Measurements from ENCODE around the gene RTP1. TPM values are rescaled to one million over a fixed set of nuclear protein-coding genes. Genes with fewer than 3 reads are reported as not detected.
"Not testable (repeated sequence)": the region's sequence is repeated elsewhere in the genome, so short reads cannot be mapped to it uniquely, and the experiment has no call there.

RTP1 gene
- total and polyA plus RNA-seq, 2 experiments from 2014 or later: 4.4 to 6.3 TPM

DNA sequence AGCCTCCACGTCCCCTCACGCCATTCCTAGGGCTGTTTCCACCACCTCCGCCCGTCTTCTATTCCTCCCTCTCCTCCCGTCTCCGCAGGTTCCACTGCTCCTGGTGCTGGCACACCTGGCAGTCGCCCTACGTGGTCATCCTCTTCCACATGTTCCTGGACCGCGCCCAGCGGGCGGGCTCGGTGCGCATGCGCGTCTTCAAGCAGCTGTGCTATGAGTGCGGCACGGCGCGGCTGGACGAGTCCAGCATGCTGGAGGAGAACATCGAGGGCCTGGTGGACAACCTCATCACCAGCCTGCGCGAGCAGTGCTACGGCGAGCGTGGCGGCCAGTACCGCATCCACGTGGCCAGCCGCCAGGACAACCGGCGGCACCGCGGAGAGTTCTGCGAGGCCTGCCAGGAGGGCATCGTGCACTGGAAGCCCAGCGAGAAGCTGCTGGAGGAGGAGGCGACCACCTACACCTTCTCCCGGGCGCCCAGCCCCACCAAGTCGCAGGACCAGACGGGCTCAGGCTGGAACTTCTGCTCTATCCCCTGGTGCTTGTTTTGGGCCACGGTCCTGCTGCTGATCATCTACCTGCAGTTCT, 2.3 kb downstream of the RTP1 start:
- H3K9me2 ChIP-seq (ENCODE audit: insufficient read depth); H3K36me3 ChIP-seq (ENCODE audit: insufficient read depth); H3F3A ChIP-seq (replicated peaks; ENCODE audit: low read depth); H3K4me3 Mint-ChIP-seq; H3K36me3 Mint-ChIP-seq (ENCODE audit: low read depth); ATAC-seq; H4K20me1 ChIP-seq (replicated peaks; ENCODE audit: insufficient read depth); H3K4me3 ChIP-seq; H3K9me3 Mint-ChIP-seq; H3K27me3 ChIP-seq (ENCODE audit: insufficient read depth); H2AFZ ChIP-seq; H3K27me3 Mint-ChIP-seq (ENCODE audit: insufficient read depth, low read depth, poor library complexity); H3K4me1 Mint-ChIP-seq; DNase-seq (ENCODE audit: low spot score); H3K27ac ChIP-seq (ENCODE audit: low read depth); H3K4me2 ChIP-seq; H3K27ac Mint-ChIP-seq; H3K79me2 ChIP-seq (replicated peaks; ENCODE audit: insufficient read depth); H3K4me1 ChIP-seq (ENCODE audit: insufficient read depth): not testable (repeated sequence)

DNA sequence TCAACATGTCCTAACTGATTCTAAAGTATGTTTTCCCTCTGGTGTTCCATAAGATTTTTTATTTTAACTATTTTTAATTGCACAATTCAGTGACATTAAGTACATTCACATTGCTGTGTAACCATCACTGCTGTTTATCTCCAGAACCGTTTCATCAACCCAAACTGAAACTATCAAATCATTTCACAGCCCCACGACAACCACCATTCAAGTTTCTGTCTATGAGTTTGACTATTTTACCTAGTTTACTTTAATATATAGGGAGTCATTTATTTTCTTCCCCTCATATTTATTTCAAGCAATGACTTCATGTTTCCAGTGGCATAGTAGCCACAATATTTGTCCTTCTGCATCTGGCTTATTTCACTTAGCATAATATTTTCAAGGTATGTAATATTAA, 8.4 kb downstream of the RTP1 start:
- Histone ChIP-seq H3K36me3 (ENCODE audit: insufficient read depth) (no peaks in the 10 kb centered on the region; the same call in 1 of the 2 replicates), H4K20me1 (replicated peaks; ENCODE audit: insufficient read depth) (no peaks in the 10 kb centered on the region), H2AFZ (no peak overlapping the region), H3K27me3 (ENCODE audit: insufficient read depth) (no peaks in the 10 kb centered on the region), H3K4me3 (no peak overlapping the region), H3F3A (replicated peaks; ENCODE audit: low read depth) (no peaks in the 10 kb centered on the region), H3K4me1 (ENCODE audit: insufficient read depth) (peaks cover 12% of the 10 kb centered on the region), H3K79me2 (replicated peaks; ENCODE audit: insufficient read depth) (no peaks in the 10 kb centered on the region), H3K4me2 (no peak overlapping the region), H3K9me2 (ENCODE audit: insufficient read depth) (peaks cover 12% of the 10 kb centered on the region), H3K27ac (ENCODE audit: low read depth) (no peak overlapping the region)
- Mint-ChIP-seq H3K4me1 (peaks cover 12% of the 10 kb centered on the region), H3K36me3 (ENCODE audit: low read depth) (peaks cover 24% of the 10 kb centered on the region), H3K27ac (no peak overlapping the region), H3K27me3 (ENCODE audit: insufficient read depth, low read depth, poor library complexity) (no peaks in the 10 kb centered on the region), H3K9me3 (peaks cover 25% of the 10 kb centered on the region), H3K4me3 (no peak overlapping the region)
- ATAC-seq (no peak), DNase-seq (ENCODE audit: low spot score) (no peak)
- TF ChIP-seq EZH2 (IDR thresholded peaks at IDR 0.05; ENCODE audit: low read depth, unreplicated experiment) (no peak), JUNB (IDR thresholded peaks at IDR 0.05; ENCODE audit: unreplicated experiment) (no peak), ZNF331 (CRISPR knock-in tag; IDR thresholded peaks at IDR 0.05; ENCODE audit: low read depth) (no peak), POLR2AphosphoS5 (IDR thresholded peaks at IDR 0.05; ENCODE audit: low read depth) (no peak), STAT1 (IDR thresholded peaks at IDR 0.05; ENCODE audit: unreplicated experiment) (no peak), ZNF114 (CRISPR knock-in tag; IDR thresholded peaks at IDR 0.05) (no peak), EZH2phosphoT487 (IDR thresholded peaks at IDR 0.05; ENCODE audit: unreplicated experiment) (no peak), CREB1 (CRISPR knock-in tag; IDR thresholded peaks at IDR 0.05; ENCODE audit: low read depth) (no peak)
- TF ChIP-seq, protein P1, sequence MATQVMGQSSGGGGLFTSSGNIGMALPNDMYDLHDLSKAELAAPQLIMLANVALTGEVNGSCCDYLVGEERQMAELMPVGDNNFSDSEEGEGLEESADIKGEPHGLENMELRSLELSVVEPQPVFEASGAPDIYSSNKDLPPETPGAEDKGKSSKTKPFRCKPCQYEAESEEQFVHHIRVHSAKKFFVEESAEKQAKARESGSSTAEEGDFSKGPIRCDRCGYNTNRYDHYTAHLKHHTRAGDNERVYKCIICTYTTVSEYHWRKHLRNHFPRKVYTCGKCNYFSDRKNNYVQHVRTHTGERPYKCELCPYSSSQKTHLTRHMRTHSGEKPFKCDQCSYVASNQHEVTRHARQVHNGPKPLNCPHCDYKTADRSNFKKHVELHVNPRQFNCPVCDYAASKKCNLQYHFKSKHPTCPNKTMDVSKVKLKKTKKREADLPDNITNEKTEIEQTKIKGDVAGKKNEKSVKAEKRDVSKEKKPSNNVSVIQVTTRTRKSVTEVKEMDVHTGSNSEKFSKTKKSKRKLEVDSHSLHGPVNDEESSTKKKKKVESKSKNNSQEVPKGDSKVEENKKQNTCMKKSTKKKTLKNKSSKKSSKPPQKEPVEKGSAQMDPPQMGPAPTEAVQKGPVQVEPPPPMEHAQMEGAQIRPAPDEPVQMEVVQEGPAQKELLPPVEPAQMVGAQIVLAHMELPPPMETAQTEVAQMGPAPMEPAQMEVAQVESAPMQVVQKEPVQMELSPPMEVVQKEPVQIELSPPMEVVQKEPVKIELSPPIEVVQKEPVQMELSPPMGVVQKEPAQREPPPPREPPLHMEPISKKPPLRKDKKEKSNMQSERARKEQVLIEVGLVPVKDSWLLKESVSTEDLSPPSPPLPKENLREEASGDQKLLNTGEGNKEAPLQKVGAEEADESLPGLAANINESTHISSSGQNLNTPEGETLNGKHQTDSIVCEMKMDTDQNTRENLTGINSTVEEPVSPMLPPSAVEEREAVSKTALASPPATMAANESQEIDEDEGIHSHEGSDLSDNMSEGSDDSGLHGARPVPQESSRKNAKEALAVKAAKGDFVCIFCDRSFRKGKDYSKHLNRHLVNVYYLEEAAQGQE (IDR thresholded peaks at IDR 0.05; ENCODE audit: unreplicated experiment): no peak
- TF ChIP-seq, protein P2, sequence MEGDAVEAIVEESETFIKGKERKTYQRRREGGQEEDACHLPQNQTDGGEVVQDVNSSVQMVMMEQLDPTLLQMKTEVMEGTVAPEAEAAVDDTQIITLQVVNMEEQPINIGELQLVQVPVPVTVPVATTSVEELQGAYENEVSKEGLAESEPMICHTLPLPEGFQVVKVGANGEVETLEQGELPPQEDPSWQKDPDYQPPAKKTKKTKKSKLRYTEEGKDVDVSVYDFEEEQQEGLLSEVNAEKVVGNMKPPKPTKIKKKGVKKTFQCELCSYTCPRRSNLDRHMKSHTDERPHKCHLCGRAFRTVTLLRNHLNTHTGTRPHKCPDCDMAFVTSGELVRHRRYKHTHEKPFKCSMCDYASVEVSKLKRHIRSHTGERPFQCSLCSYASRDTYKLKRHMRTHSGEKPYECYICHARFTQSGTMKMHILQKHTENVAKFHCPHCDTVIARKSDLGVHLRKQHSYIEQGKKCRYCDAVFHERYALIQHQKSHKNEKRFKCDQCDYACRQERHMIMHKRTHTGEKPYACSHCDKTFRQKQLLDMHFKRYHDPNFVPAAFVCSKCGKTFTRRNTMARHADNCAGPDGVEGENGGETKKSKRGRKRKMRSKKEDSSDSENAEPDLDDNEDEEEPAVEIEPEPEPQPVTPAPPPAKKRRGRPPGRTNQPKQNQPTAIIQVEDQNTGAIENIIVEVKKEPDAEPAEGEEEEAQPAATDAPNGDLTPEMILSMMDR (conservative IDR thresholded peaks at IDR 0.05; ENCODE audit: low read depth in 2 of 2): no peak
- TF ChIP-seq, protein P3, sequence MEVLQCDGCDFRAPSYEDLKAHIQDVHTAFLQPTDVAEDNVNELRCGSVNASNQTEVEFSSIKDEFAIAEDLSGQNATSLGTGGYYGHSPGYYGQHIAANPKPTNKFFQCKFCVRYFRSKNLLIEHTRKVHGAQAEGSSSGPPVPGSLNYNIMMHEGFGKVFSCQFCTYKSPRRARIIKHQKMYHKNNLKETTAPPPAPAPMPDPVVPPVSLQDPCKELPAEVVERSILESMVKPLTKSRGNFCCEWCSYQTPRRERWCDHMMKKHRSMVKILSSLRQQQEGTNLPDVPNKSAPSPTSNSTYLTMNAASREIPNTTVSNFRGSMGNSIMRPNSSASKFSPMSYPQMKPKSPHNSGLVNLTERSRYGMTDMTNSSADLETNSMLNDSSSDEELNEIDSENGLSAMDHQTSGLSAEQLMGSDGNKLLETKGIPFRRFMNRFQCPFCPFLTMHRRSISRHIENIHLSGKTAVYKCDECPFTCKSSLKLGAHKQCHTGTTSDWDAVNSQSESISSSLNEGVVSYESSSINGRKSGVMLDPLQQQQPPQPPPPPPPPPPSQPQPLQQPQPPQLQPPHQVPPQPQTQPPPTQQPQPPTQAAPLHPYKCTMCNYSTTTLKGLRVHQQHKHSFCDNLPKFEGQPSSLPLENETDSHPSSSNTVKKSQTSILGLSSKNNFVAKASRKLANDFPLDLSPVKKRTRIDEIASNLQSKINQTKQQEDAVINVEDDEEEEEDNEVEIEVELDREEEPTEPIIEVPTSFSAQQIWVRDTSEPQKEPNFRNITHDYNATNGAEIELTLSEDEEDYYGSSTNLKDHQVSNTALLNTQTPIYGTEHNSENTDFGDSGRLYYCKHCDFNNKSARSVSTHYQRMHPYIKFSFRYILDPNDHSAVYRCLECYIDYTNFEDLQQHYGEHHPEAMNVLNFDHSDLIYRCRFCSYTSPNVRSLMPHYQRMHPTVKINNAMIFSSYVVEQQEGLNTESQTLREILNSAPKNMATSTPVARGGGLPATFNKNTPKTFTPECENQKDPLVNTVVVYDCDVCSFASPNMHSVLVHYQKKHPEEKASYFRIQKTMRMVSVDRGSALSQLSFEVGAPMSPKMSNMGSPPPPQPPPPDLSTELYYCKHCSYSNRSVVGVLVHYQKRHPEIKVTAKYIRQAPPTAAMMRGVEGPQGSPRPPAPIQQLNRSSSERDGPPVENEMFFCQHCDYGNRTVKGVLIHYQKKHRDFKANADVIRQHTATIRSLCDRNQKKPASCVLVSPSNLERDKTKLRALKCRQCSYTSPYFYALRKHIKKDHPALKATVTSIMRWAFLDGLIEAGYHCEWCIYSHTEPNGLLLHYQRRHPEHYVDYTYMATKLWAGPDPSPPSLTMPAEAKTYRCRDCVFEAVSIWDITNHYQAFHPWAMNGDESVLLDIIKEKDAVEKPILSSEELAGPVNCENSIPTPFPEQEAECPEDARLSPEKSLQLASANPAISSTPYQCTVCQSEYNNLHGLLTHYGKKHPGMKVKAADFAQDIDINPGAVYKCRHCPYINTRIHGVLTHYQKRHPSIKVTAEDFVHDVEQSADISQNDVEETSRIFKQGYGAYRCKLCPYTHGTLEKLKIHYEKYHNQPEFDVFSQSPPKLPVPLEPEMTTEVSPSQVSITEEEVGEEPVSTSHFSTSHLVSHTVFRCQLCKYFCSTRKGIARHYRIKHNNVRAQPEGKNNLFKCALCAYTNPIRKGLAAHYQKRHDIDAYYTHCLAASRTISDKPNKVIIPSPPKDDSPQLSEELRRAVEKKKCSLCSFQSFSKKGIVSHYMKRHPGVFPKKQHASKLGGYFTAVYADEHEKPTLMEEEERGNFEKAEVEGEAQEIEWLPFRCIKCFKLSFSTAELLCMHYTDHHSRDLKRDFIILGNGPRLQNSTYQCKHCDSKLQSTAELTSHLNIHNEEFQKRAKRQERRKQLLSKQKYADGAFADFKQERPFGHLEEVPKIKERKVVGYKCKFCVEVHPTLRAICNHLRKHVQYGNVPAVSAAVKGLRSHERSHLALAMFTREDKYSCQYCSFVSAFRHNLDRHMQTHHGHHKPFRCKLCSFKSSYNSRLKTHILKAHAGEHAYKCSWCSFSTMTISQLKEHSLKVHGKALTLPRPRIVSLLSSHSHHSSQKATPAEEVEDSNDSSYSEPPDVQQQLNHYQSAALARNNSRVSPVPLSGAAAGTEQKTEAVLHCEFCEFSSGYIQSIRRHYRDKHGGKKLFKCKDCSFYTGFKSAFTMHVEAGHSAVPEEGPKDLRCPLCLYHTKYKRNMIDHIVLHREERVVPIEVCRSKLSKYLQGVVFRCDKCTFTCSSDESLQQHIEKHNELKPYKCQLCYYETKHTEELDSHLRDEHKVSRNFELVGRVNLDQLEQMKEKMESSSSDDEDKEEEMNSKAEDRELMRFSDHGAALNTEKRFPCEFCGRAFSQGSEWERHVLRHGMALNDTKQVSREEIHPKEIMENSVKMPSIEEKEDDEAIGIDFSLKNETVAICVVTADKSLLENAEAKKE (CRISPR knock-in tag; IDR thresholded peaks at IDR 0.05): no peak
